ENCODE results near the gene GLI1.

- TF ChIP-seq CTCF (IDR thresholded peaks at IDR 0.05) (no peak), POLR2A (IDR thresholded peaks at IDR 0.05) (no peak)
Observed at GRCh38 chr12:57518920-57519795, 59.6 kb downstream of the GLI1 start.

All from Peyer's patch (tissue), 4 donors.